K562 (cell line): Measurements from ENCODE around the gene TCEAL2.
A peak's percentile ranks its signal among the peaks of the same experiment; 100 is the strongest.

ENCODE experiments used
- JUN ChIP-seq, 2 experiments: sonication (generic) in 1 of 2; formaldehyde crosslinking in 1 of 2; IDR thresholded peaks; 2 replicates each; pipeline versions ENCODE4 v1.6.1 to v1.8.0; 2012 to 2022; ENCODE audit warnings: borderline replicate concordance in 2 of 2, mild to moderate bottlenecking in 2 of 2, improper control_type of control experiment in 1 of 2, low read depth in 1 of 2, low read length in 1 of 2, missing genetic modification reagents in 1 of 2
- TEAD4 ChIP-seq, 2 experiments: sonication (generic) in 1 of 2; formaldehyde crosslinking in 1 of 2; IDR thresholded peaks; 2 replicates each; pipeline versions ENCODE4 v1.6.1 to v1.8.0; 2012 to 2022; ENCODE audit warnings: borderline replicate concordance in 1 of 2, inconsistent platforms in 1 of 2, low read length in 1 of 2, mild to moderate bottlenecking in 1 of 2, missing genetic modification reagents in 1 of 2
- ZNF324 ChIP-seq: fragments of 250-450 bp; sonication (Bioruptor Pico); IDR thresholded peaks from 2 replicates; pipeline ENCODE4 v1.4.0; 2020; ENCODE audit warnings: mild to moderate bottlenecking
- ZNF778 ChIP-seq: fragments of 450-650 bp; formaldehyde crosslinking; IDR thresholded peaks from 2 replicates; pipeline ENCODE4 v1.4.0; 2020; ENCODE audit warnings: mild to moderate bottlenecking, moderate library complexity
- TF ChIP-seq, protein P1 (sequence below), 2 experiments: fragments of 450-650 bp; formaldehyde crosslinking in 1 of 2; IDR thresholded peaks; 2 replicates each; pipeline versions ENCODE4 v1.4.0 to v1.6.1; 2014 to 2020; ENCODE audit warnings: mild to moderate bottlenecking in 2 of 2, borderline replicate concordance in 1 of 2, low read depth in 1 of 2

GRCh38 chrX:102138064-102138463 is 12.6 kb downstream of the TCEAL2 start:
- no peak for TF ChIP-seq TEAD4 (IDR thresholded peaks at IDR 0.05; ENCODE audit: low read length)
- TF ChIP-seq TEAD4 (CRISPR knock-in tag; IDR thresholded peaks at IDR 0.05; ENCODE audit: borderline replicate concordance), result no peak
- TF ChIP-seq ZNF324 (CRISPR knock-in tag), result no peak
- TF ChIP-seq, protein P1, sequence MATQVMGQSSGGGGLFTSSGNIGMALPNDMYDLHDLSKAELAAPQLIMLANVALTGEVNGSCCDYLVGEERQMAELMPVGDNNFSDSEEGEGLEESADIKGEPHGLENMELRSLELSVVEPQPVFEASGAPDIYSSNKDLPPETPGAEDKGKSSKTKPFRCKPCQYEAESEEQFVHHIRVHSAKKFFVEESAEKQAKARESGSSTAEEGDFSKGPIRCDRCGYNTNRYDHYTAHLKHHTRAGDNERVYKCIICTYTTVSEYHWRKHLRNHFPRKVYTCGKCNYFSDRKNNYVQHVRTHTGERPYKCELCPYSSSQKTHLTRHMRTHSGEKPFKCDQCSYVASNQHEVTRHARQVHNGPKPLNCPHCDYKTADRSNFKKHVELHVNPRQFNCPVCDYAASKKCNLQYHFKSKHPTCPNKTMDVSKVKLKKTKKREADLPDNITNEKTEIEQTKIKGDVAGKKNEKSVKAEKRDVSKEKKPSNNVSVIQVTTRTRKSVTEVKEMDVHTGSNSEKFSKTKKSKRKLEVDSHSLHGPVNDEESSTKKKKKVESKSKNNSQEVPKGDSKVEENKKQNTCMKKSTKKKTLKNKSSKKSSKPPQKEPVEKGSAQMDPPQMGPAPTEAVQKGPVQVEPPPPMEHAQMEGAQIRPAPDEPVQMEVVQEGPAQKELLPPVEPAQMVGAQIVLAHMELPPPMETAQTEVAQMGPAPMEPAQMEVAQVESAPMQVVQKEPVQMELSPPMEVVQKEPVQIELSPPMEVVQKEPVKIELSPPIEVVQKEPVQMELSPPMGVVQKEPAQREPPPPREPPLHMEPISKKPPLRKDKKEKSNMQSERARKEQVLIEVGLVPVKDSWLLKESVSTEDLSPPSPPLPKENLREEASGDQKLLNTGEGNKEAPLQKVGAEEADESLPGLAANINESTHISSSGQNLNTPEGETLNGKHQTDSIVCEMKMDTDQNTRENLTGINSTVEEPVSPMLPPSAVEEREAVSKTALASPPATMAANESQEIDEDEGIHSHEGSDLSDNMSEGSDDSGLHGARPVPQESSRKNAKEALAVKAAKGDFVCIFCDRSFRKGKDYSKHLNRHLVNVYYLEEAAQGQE (IDR thresholded peaks at IDR 0.05; ENCODE audit: borderline replicate concordance), result peak; percentile 58
- TF ChIP-seq, protein P1 (CRISPR knock-in tag; IDR thresholded peaks at IDR 0.05; ENCODE audit: low read depth), result no peak
- no peak for TF ChIP-seq ZNF778 (CRISPR knock-in tag)
- TF ChIP-seq JUN (IDR thresholded peaks at IDR 0.05; ENCODE audit: borderline replicate concordance, low read depth, low read length), result no peak
- no peak for TF ChIP-seq JUN (CRISPR knock-in tag; IDR thresholded peaks at IDR 0.05; ENCODE audit: borderline replicate concordance)
